ENCODE measurements around the gene TCFL5. TPM values are rescaled to one million over a fixed set of nuclear protein-coding genes. Genes with fewer than 3 reads are reported as not detected.
A peak's percentile ranks its signal among the peaks of the same experiment; 100 is the strongest.

Gene TCFL5
- polyA plus RNA-seq, 3 donors = 0.38 to 3.5 (median 0.89) TPM

GRCh38 chr20:62902926-62903615 is 41.4 kb upstream of the TCFL5 start:
- Histone ChIP-seq H3K4me1 (ENCODE audit: control insufficient read depth in 1 of 2, insufficient read depth in 2 of 2, low read length in 2 of 2) (peaks cover 0 to 7% of the 10 kb centered on the region in 2 donors), H3K36me3 (replicated peaks in 1 of 2; ENCODE audit: control insufficient read depth in 1 of 2, insufficient read depth in 2 of 2, low read length in 2 of 2) (peaks cover 63 to 73% of the 10 kb centered on the region in 2 donors), H3K27ac (ENCODE audit: low read depth in 1 of 2, low read length in 2 of 2) (no peak overlapping the region), H4K20me1 (ENCODE audit: insufficient read depth, low read length) (peaks cover 81% of the 10 kb centered on the region), H3K79me2 (ENCODE audit: insufficient read depth, low read length) (peaks cover 7% of the 10 kb centered on the region), H2AFZ (ENCODE audit: insufficient read depth, low read depth, low read length, poor library complexity, severe bottlenecking) (no peak overlapping the region), H3K4me2 (replicated peaks; ENCODE audit: extremely low read depth, low read length, poor library complexity, severe bottlenecking) (no peak overlapping the region), H3K9me3 (replicated peaks in 1 of 2; ENCODE audit: control insufficient read depth in 1 of 2, insufficient read depth in 1 of 2, low read length in 2 of 2) (no peaks in the 10 kb centered on the region), H3K9ac (ENCODE audit: insufficient read depth, low read length, poor library complexity, severe bottlenecking) (no peak overlapping the region), H3K27me3 (ENCODE audit: control insufficient read depth in 2 of 2, insufficient read depth in 2 of 2, low read length in 2 of 2) (no peaks in the 10 kb centered on the region), H3K4me3 (replicated peaks in 1 of 3; ENCODE audit: low read depth in 2 of 3, low read length in 3 of 3) (no peak overlapping the region)
- peaks cover 9% of the 10 kb centered on the region for H3K4me1 Mint-ChIP-seq
- intact Hi-C loops (cut with micrococcal nuclease) = no loop called here
- H3K9me3 Mint-ChIP-seq = no peaks in the 10 kb centered on the region
- H3K27me3 Mint-ChIP-seq (ENCODE audit: low read depth in 3 of 3) = peaks cover 0 to 5% (median 0%) of the 10 kb centered on the region in 3 donors
- no peak for DNase-seq
- TF ChIP-seq CTCF (IDR thresholded peaks at IDR 0.05) = no peak
- no peak overlapping the region for H3K4me3 Mint-ChIP-seq
- H3K27ac Mint-ChIP-seq = peak overlapping the region in 1 of 7 donors; percentile 21
- 83% methylated on average over 1 of the region's 7 CpGs for WGBS (ENCODE audit: insufficient coverage)
- peaks cover 66 to 70% of the 10 kb centered on the region in 2 donors for H3K36me3 Mint-ChIP-seq

- Mint-ChIP-seq H3K9me3 (no peaks in the 10 kb centered on the region), H3K27ac (no peak overlapping the region), H3K36me3 (peaks cover 60 to 62% of the 10 kb centered on the region in 2 donors), H3K27me3 (ENCODE audit: low read depth in 3 of 3) (peaks cover 0 to 5% (median 0%) of the 10 kb centered on the region in 3 donors), H3K4me1 (peaks cover 9% of the 10 kb centered on the region), H3K4me3 (no peak overlapping the region)
- no peak for DNase-seq
- WGBS (ENCODE audit: insufficient coverage) = no CpG with 5 or more reads among the region's 11 CpGs
- Histone ChIP-seq H3K9me3 (replicated peaks in 1 of 2; ENCODE audit: control insufficient read depth in 1 of 2, insufficient read depth in 1 of 2, low read length in 2 of 2) (no peaks in the 10 kb centered on the region), H3K4me2 (replicated peaks; ENCODE audit: extremely low read depth, low read length, poor library complexity, severe bottlenecking) (no peak overlapping the region), H3K27me3 (ENCODE audit: control insufficient read depth in 2 of 2, insufficient read depth in 2 of 2, low read length in 2 of 2) (no peaks in the 10 kb centered on the region), H3K4me1 (ENCODE audit: control insufficient read depth in 1 of 2, insufficient read depth in 2 of 2, low read length in 2 of 2) (peaks cover 0 to 7% of the 10 kb centered on the region in 2 donors), H3K4me3 (replicated peaks in 1 of 3; ENCODE audit: low read depth in 2 of 3, low read length in 3 of 3) (no peak overlapping the region), H2AFZ (ENCODE audit: insufficient read depth, low read depth, low read length, poor library complexity, severe bottlenecking) (no peak overlapping the region), H3K9ac (ENCODE audit: insufficient read depth, low read length, poor library complexity, severe bottlenecking) (no peak overlapping the region), H3K79me2 (ENCODE audit: insufficient read depth, low read length) (no peaks in the 10 kb centered on the region), H3K27ac (ENCODE audit: low read depth in 1 of 2, low read length in 2 of 2) (no peak overlapping the region), H3K36me3 (replicated peaks in 1 of 2; ENCODE audit: control insufficient read depth in 1 of 2, insufficient read depth in 2 of 2, low read length in 2 of 2) (peaks cover 56 to 70% of the 10 kb centered on the region in 2 donors), H4K20me1 (ENCODE audit: insufficient read depth, low read length) (peaks cover 76% of the 10 kb centered on the region)
- intact Hi-C loops (cut with micrococcal nuclease) = loop anchor here in 1 of 2 donors (2.0 kb wide), 1 partner anchor 107 kb away; no protein-coding TSS in a partner anchor
- no peak for TF ChIP-seq CTCF (IDR thresholded peaks at IDR 0.05)
Measured at GRCh38 chr20:62901891-62902290, 40.3 kb upstream of the TCFL5 start.

Data from CD14-positive monocyte (primary cell).